Endothelial cell of umbilical vein (primary cell): ENCODE data around the gene APRT. TPM values are rescaled to one million over a fixed set of nuclear protein-coding genes. Genes with fewer than 3 reads are reported as not detected.

Experiments
- BruUV-seq: library from RNA; stranded (reverse); fragments of 400-500 nt; replicated peaks from 2 replicates; lab custom pipeline; 2021; lab: Mats Ljungman, UMichigan
- CTCF ChIA-PET: fragments of 300-600, 350-600 bp; sonication (Branson Sonifier 250); formaldehyde crosslinking; loops from one replicate; lab custom pipeline; 2021; ENCODE audit warnings: antibody characterized with exemption, inconsistent platforms; lab: Charles Lee
- POLR2A ChIA-PET: fragments of 300-600, 350-600 bp; sonication (Branson Sonifier 250); formaldehyde crosslinking; loops from one replicate; lab custom pipeline; 2021; ENCODE audit warnings: antibody characterized with exemption, inconsistent platforms; lab: Charles Lee
- DNase-seq: peaks from one replicate; pipeline ENCODE4 v3.0.0-alpha.2; 2011; ENCODE audit warnings: low read depth, low spot score
- FAIRE-seq: peaks from 2 replicates; lab custom pipeline; 2011; peaks lifted over from hg19 to GRCh38; lab: Jason Lieb, UNC
- H2AFZ ChIP-seq: 2 replicates; pipeline ENCODE4 v1.6.0; 2012; ENCODE audit warnings: low read depth, low read length, control low read depth, inconsistent platforms
- H3K27ac ChIP-seq: 2 replicates; pipeline ENCODE4 v1.5.1; 2011; ENCODE audit warnings: low read depth, mild to moderate bottlenecking, control low read depth, low read length, moderate library complexity; ENCODE audit not compliant: insufficient read depth
- H3K27me3 ChIP-seq, 2 experiments: 2 replicates each; pipeline versions ENCODE4 v1.6.0 to v1.6.1; 2011; ENCODE audit warnings: low read length in 2 of 2, mixed read lengths in 1 of 2; ENCODE audit not compliant: control insufficient read depth in 2 of 2, insufficient read depth in 2 of 2
- H3K36me3 ChIP-seq, 2 experiments: 2 replicates in 1 of 2; 3 replicates in 1 of 2; pipeline ENCODE4 v1.5.1; 2011; ENCODE audit warnings: low read length in 2 of 2, mild to moderate bottlenecking in 1 of 2, moderate library complexity in 1 of 2; ENCODE audit not compliant: control insufficient read depth in 2 of 2, insufficient read depth in 2 of 2; ENCODE audit errors: extremely low read depth in 1 of 2
- H3K4me1 ChIP-seq: 3 replicates; pipeline ENCODE4 v1.5.1; 2011; ENCODE audit warnings: mild to moderate bottlenecking, low read length; ENCODE audit not compliant: control insufficient read depth, insufficient read depth; ENCODE audit errors: extremely low read depth
- H3K4me2 ChIP-seq: 2 replicates; pipeline ENCODE4 v1.6.1; 2011; ENCODE audit warnings: low read length, control low read depth, mixed read lengths; ENCODE audit not compliant: insufficient read depth
- H3K4me3 ChIP-seq, 3 experiments: fragments of 200-600 bp in 1 of 3; sonication (generic), shearing (Covaris generic) in 1 of 3; replicated peaks in 1 of 3; 2 replicates each; pipeline ENCODE4 v1.5.1; 2011 to 2016; ENCODE audit warnings: control low read depth in 3 of 3, low read length in 3 of 3, mild to moderate bottlenecking in 2 of 3, inconsistent platforms in 1 of 3, low read depth in 1 of 3, moderate library complexity in 1 of 3; ENCODE audit not compliant: insufficient read depth in 1 of 3
- H3K79me2 ChIP-seq: 2 replicates; pipeline ENCODE4 v1.6.0; 2012; ENCODE audit warnings: low read length, inconsistent platforms; ENCODE audit not compliant: control insufficient read depth, insufficient read depth
- H3K9ac ChIP-seq: replicated peaks from 2 replicates; pipeline ENCODE3; 2011; ENCODE audit warnings: low read length, control low read depth; ENCODE audit not compliant: insufficient read depth; ENCODE audit errors: extremely low read depth
- H3K9me1 ChIP-seq: replicated peaks from 3 replicates; pipeline ENCODE4 v1.6.0; 2011; ENCODE audit warnings: mild to moderate bottlenecking, low read length; ENCODE audit not compliant: control insufficient read depth, insufficient read depth; ENCODE audit errors: extremely low read depth
- H3K9me3 ChIP-seq: replicated peaks from 2 replicates; pipeline ENCODE4 v1.5.1; 2012; ENCODE audit warnings: low read length, inconsistent platforms; ENCODE audit not compliant: control insufficient read depth, insufficient read depth
- H4K20me1 ChIP-seq: replicated peaks from 2 replicates; pipeline ENCODE3; 2011; ENCODE audit warnings: mild to moderate bottlenecking, low read length; ENCODE audit not compliant: control insufficient read depth, insufficient read depth; ENCODE audit errors: extremely low read depth
- EZH2 ChIP-seq: IDR thresholded peaks from 2 replicates; pipeline ENCODE4 v1.6.1; 2012; ENCODE audit warnings: borderline replicate concordance, low read depth, mild to moderate bottlenecking, moderate library complexity, low read length, inconsistent platforms; ENCODE audit not compliant: severe bottlenecking
- FOS ChIP-seq: IDR thresholded peaks from 2 replicates; pipeline ENCODE4 v1.6.1; 2011; ENCODE audit warnings: mild to moderate bottlenecking, low read length, moderate library complexity, borderline replicate concordance; ENCODE audit not compliant: insufficient read depth
- GATA2 ChIP-seq: IDR thresholded peaks from 2 replicates; pipeline ENCODE4 v1.7.0; 2011; ENCODE audit warnings: low read depth, mild to moderate bottlenecking, moderate library complexity, mixed read lengths, low read length; ENCODE audit not compliant: insufficient read length, insufficient read depth
- JUN ChIP-seq: IDR thresholded peaks from 2 replicates; pipeline ENCODE4 v1.6.1; 2011; ENCODE audit warnings: borderline replicate concordance, low read depth; ENCODE audit not compliant: insufficient read length, insufficient read depth
- MYC ChIP-seq: IDR thresholded peaks from one replicate; pipeline ENCODE4 v1.6.1; 2011; ENCODE audit warnings: mild to moderate bottlenecking, low read depth, low read length
- POLR2A ChIP-seq: IDR thresholded peaks from 2 replicates; pipeline ENCODE4 v1.6.1; 2012; ENCODE audit warnings: low read depth, mild to moderate bottlenecking, control low read depth, low read length
- POLR2AphosphoS5 ChIP-seq: IDR thresholded peaks from 2 replicates; pipeline ENCODE4 v1.6.1; 2012; ENCODE audit warnings: low read depth, mild to moderate bottlenecking, control low read depth, low read length, moderate library complexity; ENCODE audit not compliant: insufficient read depth
- dilution Hi-C: fragments of 300-500 bp; cut with MboI; formaldehyde crosslinking; loops from one replicate; pipeline ENCODE4 v1.15.0; 2019; ENCODE audit warnings: low sequenced_read_pairs; ENCODE audit not compliant: extremely low pct_ligation_motif_present
- intact Hi-C: fragments of 100-400 bp; cut with micrococcal nuclease; formaldehyde crosslinking; loops from one replicate; pipeline ENCODE4 v1.10.0; 2022
- polyA plus RNA-seq, 4 experiments: library from polyadenylated mRNA; depleted of rRNA in 3 of 4; stranded (reverse) in 3 of 4; unstranded in 1 of 4; fragments of >200 nt; gene quantifications; 2 replicates each; pipeline versions ENCODE4 v1.2.1 to v1.2.3, GENCODE V29; 2011 to 2012; ENCODE audit warnings: missing spikeins in 1 of 4
- total RNA-seq: library from RNA; stranded (reverse); gene quantifications from 2 replicates; pipeline ENCODE4 v1.2.3, GENCODE V29; 2021
- TF ChIP-seq, protein P1 (sequence below): IDR thresholded peaks from 2 replicates; pipeline ENCODE4 v1.6.1; 2011; ENCODE audit not compliant: insufficient read depth, insufficient read length
- TF ChIP-seq, protein P2 (sequence below), 2 donors: IDR thresholded peaks; 1 replicate in 1 of 2; 2 replicates in 1 of 2; pipeline ENCODE4 v1.5.1; 2011; ENCODE audit warnings: low read length in 2 of 2, mild to moderate bottlenecking in 2 of 2, moderate library complexity in 2 of 2, control low read depth in 1 of 2, inconsistent platforms in 1 of 2, low read depth in 1 of 2; ENCODE audit not compliant: insufficient read depth in 1 of 2; ENCODE audit errors: extremely low read depth in 1 of 2

The APRT gene
- total and polyA plus RNA-seq, 2 donors (not counting 3 experiments of a cell fraction or from before 2014, with no cell fraction given): 143 to 152 TPM

DNA sequence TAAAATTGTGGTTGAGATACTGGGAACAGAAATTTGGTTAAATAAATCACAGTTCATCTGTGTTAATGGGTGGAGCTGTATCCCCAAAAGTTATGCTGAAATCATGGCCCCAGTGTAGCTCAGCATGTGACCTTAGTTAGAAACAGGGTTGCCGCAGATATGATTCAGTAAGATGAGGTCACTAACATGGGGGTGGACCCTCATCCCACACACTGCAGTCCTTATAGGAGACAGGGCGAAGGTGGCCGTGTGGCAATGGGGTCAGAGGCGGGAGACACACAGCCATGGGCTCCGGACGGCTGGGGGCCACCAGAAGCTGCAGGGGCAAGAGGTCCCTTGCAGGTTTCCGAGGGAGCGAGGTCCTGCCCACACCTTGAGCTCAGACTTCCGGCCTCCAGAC lies 34.4 kb upstream of the APRT start:
- DNase-seq: no peak
- TF ChIP-seq POLR2A (no peak), EZH2 (no peak), FOS (no peak), GATA2 (no peak), JUN (no peak), MYC (no peak), POLR2AphosphoS5 (no peak)
- TF ChIP-seq, protein P1, sequence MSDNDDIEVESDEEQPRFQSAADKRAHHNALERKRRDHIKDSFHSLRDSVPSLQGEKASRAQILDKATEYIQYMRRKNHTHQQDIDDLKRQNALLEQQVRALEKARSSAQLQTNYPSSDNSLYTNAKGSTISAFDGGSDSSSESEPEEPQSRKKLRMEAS: no peak
- TF ChIP-seq, protein P2, sequence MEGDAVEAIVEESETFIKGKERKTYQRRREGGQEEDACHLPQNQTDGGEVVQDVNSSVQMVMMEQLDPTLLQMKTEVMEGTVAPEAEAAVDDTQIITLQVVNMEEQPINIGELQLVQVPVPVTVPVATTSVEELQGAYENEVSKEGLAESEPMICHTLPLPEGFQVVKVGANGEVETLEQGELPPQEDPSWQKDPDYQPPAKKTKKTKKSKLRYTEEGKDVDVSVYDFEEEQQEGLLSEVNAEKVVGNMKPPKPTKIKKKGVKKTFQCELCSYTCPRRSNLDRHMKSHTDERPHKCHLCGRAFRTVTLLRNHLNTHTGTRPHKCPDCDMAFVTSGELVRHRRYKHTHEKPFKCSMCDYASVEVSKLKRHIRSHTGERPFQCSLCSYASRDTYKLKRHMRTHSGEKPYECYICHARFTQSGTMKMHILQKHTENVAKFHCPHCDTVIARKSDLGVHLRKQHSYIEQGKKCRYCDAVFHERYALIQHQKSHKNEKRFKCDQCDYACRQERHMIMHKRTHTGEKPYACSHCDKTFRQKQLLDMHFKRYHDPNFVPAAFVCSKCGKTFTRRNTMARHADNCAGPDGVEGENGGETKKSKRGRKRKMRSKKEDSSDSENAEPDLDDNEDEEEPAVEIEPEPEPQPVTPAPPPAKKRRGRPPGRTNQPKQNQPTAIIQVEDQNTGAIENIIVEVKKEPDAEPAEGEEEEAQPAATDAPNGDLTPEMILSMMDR (IDR thresholded peaks at IDR 0.05; ENCODE audit: extremely low read depth in 1 of 2, insufficient read depth in 1 of 2, low read depth in 1 of 2, low read length in 2 of 2): no peak
- H3K4me2 ChIP-seq: no peak overlapping the region
- H2AFZ ChIP-seq: no peak overlapping the region
- FAIRE-seq: no peak
- no peaks in the 10 kb centered on the region for H3K79me2 ChIP-seq
- no TSS peak for BruUV-seq
- H3K27me3 ChIP-seq: no peaks in the 10 kb centered on the region
- no peak overlapping the region for H3K9ac ChIP-seq
- no peaks in the 10 kb centered on the region for H3K9me1 ChIP-seq
- no peak overlapping the region for H3K4me3 ChIP-seq
- peaks cover 0 to 5% of the 10 kb centered on the region in 2 experiments for H3K36me3 ChIP-seq
- POLR2A ChIA-PET: no interaction called here
- CTCF ChIA-PET: interaction anchor here (0.6 to 1.5 kb wide), 4 partner anchors 11 to 350 kb away, joined by 3 to 5 read pairs (median 4); partner anchors contain the start of genes GALNS and TRAPPC2L
- no peaks in the 10 kb centered on the region for H3K4me1 ChIP-seq
- dilution Hi-C loops (no loop called here), intact Hi-C loops (no loop called here)
- no peak overlapping the region for H3K27ac ChIP-seq
- no peaks in the 10 kb centered on the region for H4K20me1 ChIP-seq
- no peaks in the 10 kb centered on the region for H3K9me3 ChIP-seq
